GM10847 (cell line): ENCODE measurements around the gene IRAK3.

Experiments
- POLR2A ChIP-seq: IDR thresholded peaks from 2 replicates; pipeline ENCODE4 v1.6.1; 2011; ENCODE audit not compliant: insufficient read length; ENCODE audit errors: extremely low read depth

The IRAK3 gene

DNA sequence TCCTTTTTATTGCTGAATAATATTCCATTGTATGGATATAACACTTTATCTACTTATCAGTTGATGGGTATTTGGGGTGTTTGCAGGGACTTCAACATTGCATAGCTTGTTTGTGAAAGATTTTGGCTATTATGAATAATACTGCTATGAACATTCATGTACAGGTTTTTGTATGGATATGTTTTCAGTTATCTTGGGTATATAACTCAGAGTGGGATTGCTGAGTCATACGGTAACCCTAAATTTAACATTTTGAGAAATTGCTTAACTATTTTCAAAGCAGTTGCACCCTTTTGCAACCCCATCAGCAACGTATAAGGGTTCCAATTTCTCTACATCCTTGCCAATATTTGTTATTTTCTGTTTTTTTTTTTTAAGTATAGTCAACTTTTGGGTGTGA, 86.0 kb downstream of the IRAK3 start:
- TF ChIP-seq POLR2A: no peak

DNA sequence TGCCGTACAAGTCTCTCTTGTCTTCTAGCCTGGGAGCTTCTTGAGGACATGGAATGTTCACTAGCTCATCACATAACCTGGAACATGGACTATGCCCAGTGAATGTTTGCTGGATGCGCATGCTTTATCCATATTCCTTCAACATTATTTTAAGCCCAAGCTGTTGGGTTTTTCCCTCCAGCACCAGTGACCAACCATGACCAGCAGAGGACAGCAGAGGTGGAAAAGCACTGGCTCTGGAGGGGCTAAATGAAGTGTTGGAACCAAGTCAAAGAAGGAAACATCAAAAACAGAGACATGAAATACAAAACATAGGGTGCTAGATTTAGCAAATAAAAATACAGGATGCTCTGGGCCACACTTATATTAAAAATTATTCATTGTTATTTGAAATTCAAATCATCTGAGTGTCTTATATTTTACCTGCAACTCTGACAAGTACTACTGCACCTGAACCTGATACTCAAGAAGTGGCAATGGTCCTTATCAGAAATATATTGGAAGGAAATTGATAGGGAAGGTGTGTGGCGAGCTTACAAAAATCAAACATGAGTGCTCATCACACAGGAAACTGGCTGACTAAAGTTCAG, 90.2 kb downstream of the IRAK3 start:
- TF ChIP-seq POLR2A: no peak

DNA sequence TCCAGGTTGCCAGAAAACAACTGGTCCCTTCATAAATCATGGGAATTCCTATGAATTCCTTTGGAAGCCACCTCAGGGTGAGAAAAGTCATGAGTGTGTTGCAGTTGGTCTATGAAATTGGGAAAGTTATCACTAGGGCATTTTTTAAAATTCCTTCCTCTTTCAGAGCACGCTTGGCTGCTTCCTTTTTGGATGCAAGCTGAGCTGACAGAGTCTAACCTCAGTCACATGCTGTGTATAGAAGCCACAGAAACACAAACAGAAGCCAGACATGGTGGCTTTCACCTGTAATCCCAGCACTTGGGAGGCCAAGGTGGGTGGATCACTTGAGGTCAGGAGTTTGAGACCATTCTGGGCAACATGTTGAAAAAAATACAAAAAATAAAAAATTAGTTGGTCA, 91.5 kb downstream of the IRAK3 start:
- TF ChIP-seq POLR2A: no peak

DNA sequence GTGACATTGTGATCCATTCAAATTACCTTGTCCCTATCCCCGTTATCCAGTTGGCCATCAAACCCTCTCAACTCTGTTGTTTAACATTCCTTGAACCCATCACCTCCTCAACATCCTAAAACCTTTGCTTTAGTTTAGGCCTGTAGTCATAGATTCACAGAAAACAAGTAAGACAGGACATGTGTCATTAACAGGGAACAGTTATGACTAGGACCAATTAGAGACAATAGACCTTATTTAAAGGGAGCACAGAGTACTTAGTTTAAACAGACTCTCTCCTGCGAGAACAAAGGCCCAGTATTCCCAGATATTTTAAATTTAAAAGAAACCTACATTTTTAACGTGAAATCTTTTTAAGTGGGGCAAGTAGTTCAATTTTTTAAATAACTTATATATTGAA, 93.2 kb downstream of the IRAK3 start:
- TF ChIP-seq POLR2A: no peak

DNA sequence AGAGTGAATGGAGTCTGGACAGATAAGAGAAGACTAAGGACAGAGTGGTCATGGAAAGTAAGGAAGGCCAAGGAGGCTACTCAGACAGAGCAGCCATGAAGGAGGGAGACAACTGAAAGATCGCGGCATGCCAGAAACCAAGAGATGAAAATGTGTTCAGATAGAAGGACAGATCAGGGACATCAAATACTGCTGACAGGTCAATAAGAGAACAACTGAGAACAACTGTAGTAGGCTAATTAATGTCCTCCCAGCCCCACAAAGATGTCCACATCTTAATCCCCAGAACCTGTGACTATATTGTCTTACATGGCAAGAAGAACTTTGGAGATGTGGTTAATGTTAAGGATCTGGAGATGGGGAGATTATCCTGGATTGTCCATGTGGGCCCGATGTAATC, 98.3 kb downstream of the IRAK3 start:
- no peak for TF ChIP-seq POLR2A

DNA sequence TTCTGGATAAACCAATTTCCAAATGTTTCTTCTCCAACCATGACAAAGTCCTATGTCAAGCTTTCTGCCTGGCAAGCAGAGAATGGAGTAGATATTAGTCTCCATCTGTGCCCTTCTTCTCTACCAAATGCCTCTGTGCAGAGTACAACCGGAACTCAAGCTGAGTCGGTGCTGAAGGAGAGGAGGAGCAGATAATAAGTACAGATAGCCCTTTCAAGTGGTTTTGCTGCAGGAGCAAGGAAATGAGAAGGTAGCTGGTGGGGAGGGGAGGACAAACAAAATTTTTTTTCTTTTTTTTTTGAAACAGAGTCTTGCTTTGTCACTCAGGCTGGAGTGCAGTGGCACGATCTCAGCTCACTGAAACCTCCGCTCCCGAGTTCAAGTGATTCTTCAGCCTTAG, 99.1 kb downstream of the IRAK3 start:
- TF ChIP-seq POLR2A: no peak

DNA sequence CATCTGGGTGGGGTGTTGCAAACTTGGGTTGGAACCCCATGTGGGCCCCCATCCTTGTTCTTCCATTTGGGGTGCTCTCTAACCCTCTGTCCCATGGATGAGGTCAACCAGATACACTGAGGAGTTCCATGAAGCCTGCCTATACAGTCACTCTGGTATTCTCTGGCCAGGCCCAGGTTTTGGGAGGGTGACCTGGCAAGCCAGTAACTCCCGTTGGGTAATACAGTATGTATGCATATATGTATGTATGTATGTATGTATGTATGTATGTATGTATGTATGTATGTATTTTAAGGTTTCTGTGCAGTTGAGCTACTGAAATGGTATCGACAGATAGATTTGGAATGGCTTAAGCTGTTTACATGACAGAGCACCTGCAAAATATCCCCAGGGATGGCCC, 100.5 kb downstream of the IRAK3 start:
- no peak for TF ChIP-seq POLR2A

DNA sequence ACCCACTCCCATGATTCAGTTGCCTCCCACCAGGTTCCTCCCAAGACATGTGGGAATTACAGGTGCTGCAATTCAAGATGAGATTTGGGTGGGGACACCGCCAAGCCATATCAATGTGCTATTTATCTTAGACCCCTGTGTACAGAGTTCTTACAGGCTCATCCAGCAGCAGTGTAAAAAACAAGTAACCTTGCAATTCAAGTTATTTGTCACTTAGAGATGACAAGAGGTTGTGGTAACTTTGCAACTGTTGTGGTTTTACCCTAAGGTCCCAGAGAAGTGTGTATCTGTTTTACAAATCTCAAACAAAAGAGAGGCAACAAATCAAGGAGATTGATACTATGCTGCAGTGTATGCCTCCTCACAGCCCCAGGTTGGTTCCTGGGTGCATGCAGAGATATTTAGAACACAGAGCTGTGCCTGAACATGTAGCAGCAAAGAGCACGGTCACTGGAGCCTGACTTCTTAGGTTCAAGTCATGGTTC, 101.7 kb downstream of the IRAK3 start:
- TF ChIP-seq POLR2A: no peak

DNA sequence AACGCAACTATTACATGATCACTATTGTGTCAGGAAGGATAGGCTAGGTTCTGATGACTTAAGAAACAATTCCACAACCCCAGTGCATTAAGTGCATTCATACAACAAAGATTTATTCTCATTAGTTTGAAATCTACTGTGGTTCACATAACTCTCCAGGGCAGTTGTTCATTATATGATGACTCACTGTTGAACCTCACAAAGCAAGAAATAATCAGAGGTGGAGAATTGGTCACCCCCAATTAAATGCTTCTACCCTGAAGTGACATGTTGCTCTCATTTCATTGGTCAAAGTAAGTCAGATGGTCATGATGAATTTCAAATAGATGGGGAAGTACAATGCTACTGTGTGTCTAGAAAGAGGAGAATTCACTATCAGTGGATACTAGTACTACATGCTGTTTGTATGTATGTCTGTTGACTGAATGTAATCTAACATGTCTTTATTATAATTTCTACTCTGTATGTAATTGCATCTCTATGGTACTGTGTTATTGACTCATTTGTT, 107.2 kb downstream of the IRAK3 start:
- TF ChIP-seq POLR2A: no peak

DNA sequence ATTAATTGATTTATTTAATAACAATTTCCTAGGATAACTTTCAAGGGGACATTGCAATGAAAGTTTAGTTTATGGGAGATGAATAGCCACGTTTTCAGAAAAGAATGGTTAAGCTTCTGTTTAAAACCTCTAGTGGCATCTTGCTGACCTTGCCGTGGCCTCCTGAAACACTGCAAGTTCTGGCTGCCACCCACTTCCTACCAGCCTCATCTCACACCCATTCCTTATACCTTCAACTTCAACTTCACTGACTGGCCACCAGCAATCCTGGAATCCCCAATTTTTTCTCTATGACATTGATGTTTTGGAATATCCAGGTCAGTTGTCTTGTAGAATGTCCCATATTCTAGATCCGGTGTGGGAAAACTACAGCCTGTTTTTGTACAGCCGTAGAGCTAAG, 108.1 kb downstream of the IRAK3 start:
- no peak for TF ChIP-seq POLR2A

DNA sequence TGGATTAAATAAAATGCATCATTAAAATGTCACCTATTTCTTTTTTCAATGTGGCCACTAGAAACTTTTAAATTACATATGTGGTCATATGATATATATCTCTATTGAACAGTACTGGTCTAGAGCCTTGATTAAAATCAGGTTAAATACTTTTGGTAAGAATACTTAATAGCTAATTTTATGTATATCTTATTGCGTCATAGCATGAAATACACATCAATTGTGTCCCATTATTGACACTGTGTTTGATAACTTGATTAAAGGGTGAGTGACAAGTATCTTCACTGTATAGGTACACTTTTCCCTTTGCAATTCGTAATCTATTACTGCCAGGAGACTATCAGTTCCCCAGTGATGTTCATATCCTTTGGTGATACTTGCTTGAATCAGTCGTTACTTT, 108.9 kb downstream of the IRAK3 start:
- no peak for TF ChIP-seq POLR2A

DNA sequence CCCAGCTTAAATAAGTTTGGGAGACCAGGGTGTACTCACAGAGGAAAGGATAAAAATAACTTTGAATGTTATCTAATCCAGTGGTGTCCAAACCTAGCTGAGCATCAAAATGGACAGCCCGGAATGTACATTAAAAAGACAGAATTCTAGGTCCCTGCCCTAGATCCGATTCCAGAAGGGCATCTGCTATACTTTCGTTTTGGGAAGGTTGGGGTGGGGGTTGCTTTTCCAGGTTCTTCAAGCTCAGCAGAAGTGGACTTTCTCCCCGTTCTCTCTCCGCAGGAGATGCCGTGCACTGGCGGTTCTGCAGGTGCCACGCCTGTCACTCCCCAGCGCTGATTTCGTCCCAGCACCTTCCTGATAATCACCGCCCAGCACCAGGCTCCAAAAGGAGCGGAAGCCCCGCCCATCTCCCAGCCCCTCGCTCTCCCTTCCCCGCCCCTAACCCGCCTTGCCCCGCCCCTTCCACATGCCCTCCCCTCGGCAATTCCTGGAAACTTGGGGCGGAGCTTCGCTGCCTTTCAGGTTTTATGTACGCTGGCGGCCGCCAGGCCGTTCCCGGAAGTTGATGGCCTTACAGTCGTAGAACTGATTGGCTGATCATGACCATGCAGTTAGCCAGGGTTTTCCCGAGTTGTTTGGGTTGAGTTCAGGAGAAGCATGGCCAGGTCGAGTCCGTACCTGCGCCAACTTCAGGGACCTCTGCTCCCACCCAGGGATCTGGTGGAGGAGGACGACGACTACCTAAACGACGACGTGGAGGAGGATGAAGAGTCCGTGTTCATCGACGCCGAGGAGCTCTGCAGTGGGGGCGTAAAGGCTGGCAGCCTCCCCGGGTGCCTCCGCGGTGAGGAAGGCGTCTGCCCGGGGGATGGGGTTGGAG, 113.2 kb downstream of the IRAK3 start, which contains the start of gene HELB:
TSS of gene HELB (plus strand) at position 550 of the 883 bp plus-strand sequence. CDS start at position 661, 111 bp downstream.
- peak; percentile 55 for TF ChIP-seq POLR2A

DNA sequence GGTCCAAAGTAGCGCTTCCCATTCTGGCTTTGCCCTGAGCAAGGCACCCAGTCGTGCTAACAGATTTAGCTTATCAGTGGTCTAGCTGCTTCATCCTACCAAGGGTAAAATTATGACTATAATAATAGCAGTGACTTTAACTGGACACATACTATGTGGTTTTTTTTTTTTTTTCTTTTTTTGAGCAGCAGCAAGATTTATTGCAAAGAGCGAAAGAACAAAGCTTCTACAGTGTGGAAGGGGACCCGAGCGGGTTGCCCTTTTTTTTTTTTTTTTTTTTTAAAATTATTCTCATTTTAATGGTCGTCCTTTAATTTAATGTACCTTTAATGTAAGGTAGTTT, 113.8 kb downstream of the IRAK3 start:
- TF ChIP-seq POLR2A: no peak
